Activated CD8-positive, alpha-beta memory T cell treated with anti-CD3 and anti-CD28 coated beads for 36 hours (primary cell): ENCODE measurements around the gene BABAM2. TPM values are rescaled to one million over a fixed set of nuclear protein-coding genes. Genes with fewer than 3 reads are reported as not detected.

Experiments
- CTCF ChIA-PET: fragments of 350-600 bp; sonication (Branson Sonifier 250); formaldehyde crosslinking; loops from one replicate; lab custom pipeline; 2021; ENCODE audit warnings: antibody characterized with exemption; lab: Charles Lee
- POLR2A ChIA-PET: fragments of 350-600 bp; sonication (Branson Sonifier 250); formaldehyde crosslinking; loops from one replicate; lab custom pipeline; 2021; ENCODE audit warnings: antibody characterized with exemption; lab: Charles Lee
- total RNA-seq, 2 experiments: library from RNA; stranded (reverse); gene quantifications; one replicate each; pipeline ENCODE4 v1.2.3, GENCODE V29; 2021

The BABAM2 gene
- total RNA-seq, 2 experiments from 2014 or later = 79.4 to 79.9 TPM

DNA sequence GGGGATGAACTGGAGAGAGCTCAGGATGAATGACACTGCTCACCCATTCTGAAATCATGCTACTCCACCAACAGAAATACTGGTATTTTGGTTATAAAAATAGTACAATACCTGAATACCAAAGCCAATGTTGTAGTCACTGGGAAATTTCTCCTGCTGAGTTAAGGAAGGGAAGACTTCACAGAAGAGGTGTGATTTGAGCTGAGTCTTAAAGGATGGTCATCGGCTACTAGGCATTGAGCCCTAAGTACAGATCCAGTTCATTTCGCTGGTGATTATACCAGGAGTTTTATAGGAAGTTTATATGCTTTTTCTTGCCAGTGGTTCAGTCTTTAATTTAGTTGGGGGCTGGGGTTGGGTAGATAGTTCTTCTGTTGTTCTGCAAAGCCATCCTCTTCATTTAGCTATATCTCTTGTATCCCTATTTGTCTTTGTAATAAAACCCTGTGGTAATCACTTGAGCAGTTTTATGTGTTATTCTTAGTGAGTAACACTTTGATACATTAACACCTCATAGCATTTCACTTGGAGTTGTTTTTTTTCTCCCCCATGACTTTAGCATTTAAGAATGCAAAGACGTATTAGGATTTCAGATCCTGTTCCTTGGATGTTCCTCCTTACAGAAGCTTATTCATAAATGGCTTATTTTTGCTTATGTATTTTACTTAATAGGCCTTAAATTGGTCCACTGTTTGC is 262.2 kb downstream of the BABAM2 start:
- POLR2A ChIA-PET = no interaction called here
- CTCF ChIA-PET = interaction anchor here (0.6 to 1.4 kb wide), 2 partner anchors 17 to 648 kb away, joined by 5 read pairs; no protein-coding TSS in a partner anchor

DNA sequence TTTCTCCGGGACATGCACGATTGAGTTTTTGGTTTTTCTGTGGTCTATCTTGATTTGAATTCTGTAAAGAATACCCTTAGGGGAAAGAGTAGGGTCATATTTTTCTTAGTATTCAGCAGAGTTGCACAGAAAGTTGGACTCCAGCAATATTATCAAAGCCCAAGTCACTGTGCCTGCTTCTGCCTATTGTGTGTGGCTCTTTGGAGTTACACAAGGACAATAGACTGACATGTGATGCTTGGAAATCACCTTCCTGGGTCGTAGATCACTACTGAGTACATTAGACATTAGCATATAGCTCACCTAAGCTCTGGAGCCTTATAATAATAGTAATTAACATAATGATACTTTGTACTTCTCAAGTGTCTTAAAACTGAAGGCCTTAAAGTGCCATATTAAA is 263.3 kb downstream of the BABAM2 start:
- ChIA-PET CTCF (interaction anchor here (0.6 to 1.6 kb wide), 3 partner anchors 15 to 649 kb away, joined by 3 to 5 read pairs (median 4); no protein-coding TSS in a partner anchor), POLR2A (no interaction called here)

- CTCF ChIA-PET = interaction anchor here (1.3 to 1.6 kb wide), 2 partner anchors 14 to 185 kb away, joined by 3 read pairs; no protein-coding TSS in a partner anchor
- POLR2A ChIA-PET = no interaction called here
Measured at GRCh38 chr2:28155086-28155485, 264.6 kb downstream of the BABAM2 start.

DNA sequence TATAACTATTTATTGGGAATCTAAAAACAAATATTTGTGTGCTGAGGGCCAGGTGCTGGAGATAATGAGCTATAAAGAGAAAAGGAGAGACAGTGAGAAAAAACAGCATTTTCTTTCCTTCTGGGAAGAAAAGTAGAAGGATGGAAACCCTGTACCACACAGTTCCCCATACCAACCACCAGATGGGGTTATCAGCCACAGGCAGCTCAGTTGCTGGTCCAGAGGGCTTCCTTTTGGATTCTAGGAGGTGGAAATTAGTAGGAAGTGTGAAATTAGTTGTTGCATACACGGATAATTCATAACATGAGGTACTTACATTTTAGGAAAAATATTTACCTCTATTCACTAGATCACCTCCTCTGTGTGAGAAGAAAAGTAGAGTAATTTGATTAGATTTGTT is 265.1 kb downstream of the BABAM2 start:
- ChIA-PET POLR2A (no interaction called here), CTCF (interaction anchor here (1.3 to 1.6 kb wide), 2 partner anchors 13 to 185 kb away, joined by 3 read pairs; no protein-coding TSS in a partner anchor)

DNA sequence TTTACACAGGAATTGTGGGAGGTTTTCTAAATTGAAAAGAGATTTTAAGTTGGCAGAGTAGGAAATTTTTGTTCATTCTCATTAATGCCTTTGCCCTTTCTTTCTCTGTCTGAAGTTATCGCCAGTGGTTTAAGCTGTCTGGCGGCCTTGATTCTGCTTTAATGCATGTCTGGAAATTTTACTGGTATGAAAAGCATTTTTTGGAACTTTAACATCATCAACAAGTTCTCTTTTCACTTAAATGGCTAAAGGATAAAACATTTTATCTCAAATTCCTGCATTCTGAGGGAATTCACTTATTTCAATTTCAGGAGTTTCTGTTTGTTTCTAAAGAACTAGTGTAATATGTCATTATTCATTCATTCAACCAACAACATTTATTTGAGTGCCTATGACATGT is 268.3 kb downstream of the BABAM2 start:
- ChIA-PET POLR2A (no interaction called here), CTCF (no interaction called here)

DNA sequence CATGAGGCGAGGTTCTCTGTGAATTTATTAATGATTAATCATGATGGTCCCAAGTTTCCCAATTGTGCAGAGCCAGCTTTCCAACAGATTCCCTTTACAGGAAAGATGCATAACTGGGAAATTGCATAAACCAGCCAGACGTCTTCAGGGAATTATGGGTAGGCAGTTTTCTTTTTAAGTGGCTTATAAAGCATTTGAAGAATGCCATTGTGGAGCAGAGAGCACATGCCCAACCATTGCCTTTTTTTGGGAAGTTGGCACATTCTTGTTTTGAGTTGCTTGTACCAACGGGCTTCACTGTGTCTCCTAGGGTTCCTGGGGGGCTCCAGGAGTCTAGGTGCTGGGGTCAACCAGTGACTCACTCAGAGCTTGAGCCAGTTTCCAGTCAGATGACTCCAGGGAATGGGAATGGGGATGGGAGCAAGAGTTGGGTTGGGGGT is 270.5 kb downstream of the BABAM2 start:
- CTCF ChIA-PET = no interaction called here
- POLR2A ChIA-PET = no interaction called here

- CTCF ChIA-PET = no interaction called here
- POLR2A ChIA-PET = no interaction called here
Measured at GRCh38 chr2:28161466-28161865, 270.9 kb downstream of the BABAM2 start.

DNA sequence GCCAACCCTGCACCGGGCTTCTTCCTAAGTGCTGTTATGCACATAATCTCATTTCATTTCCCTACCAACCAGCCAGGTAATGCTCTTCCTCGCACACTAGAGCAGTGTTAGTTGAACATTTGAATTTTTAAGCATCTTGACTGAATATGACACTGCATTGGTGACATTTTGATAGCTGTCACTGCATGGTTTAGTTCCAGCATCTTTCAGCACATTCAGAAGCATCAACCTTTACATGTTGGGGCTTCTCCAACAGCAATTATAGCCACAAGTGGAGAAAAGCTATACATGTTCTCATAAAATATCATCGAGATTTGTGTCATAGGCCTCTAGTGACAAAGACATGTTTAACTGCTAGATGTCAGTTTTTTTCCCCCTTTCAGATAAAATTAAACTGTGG is 272.0 kb downstream of the BABAM2 start:
- POLR2A ChIA-PET = no interaction called here
- CTCF ChIA-PET = no interaction called here

GRCh38 chr2:28163028-28163427 is 272.5 kb downstream of the BABAM2 start:
- POLR2A ChIA-PET = no interaction called here
- CTCF ChIA-PET = no interaction called here

GRCh38 chr2:28163627-28164279 is 273.2 kb downstream of the BABAM2 start:
- ChIA-PET CTCF (no interaction called here), POLR2A (no interaction called here)

DNA sequence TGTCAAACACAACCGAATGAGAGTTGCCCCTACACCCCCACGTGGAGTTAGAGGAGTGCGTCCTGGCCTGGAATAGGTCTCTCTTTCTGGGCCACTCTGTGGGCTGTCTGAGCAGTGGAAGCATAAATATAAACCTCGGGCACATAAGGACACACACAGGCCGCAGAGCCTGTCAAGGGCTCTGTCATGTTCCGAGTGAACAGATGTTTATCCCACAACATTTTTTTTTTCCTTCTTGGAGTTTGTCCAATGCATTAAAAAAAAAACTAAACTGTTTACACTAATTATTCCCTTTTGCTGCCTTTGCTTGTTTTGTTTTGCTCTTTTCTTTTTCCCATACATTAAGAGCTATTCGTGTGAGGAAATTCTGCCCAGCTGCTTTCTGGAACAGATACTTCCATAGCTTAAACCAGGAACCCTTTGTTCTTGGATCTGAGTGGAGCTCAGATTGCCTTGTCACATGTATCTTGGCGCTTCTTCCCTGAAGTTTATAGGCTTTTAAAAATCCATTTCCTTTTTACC is 273.8 kb downstream of the BABAM2 start:
- POLR2A ChIA-PET = no interaction called here
- CTCF ChIA-PET = no interaction called here

DNA sequence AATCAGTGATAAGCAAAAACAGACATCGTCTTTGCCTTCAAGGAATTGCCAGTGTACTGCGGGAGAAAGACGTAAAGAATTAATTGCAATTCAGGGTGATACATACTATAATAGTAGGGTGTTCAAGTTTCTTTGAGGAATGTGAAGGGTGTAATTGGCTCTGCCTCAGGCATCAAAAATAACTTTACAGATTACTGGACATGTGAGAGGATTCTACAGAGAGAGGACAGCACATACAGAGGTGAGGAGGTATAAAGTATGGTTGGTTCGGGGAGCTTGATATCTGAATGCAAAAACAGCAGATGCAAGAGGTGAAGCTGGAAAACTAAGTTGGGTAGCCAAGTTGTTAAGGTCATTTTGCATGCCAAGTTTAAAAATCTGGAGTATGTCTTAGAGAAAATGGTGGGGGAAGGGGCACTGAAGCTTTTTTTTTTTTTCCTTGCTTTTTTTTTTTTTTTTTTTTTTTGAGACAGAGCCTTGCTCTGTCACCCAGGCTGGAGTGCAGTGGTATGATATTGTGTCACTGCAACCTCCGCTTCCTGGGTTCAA is 274.6 kb downstream of the BABAM2 start:
- POLR2A ChIA-PET = no interaction called here
- CTCF ChIA-PET = no interaction called here

DNA sequence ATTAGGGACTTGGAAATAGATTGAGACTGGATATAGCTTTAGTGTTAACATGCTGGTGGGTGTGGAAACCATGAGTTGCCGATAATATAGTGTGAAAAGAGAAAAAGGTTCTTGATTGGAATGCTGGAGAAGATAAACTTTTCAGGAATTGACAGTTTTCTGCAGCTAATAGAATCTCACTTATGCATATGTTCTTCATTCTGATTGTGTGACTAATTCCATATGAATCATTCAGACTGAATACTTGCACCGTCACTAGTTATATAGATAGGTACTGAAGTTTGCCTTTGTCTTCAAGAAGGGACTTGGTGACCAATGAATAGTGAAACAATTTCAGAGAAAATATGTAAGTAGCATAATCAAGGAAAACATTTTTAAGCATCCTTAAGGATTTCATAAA is 276.4 kb downstream of the BABAM2 start:
- ChIA-PET POLR2A (no interaction called here), CTCF (no interaction called here)

GRCh38 chr2:28168376-28168775 is 277.8 kb downstream of the BABAM2 start:
- POLR2A ChIA-PET = no interaction called here

GRCh38 chr2:28169492-28169891 is 279.0 kb downstream of the BABAM2 start:
- CTCF ChIA-PET = interaction anchor here (1.0 kb wide), 1 partner anchor 15 kb away, joined by 3 read pairs; no protein-coding TSS in a partner anchor
- POLR2A ChIA-PET = no interaction called here

More at GRCh38 chr2:28168376-28168775, 277.8 kb downstream of the BABAM2 start:
- CTCF ChIA-PET = interaction anchor here (1.0 kb wide), 1 partner anchor 14 kb away, joined by 3 read pairs; no protein-coding TSS in a partner anchor

DNA sequence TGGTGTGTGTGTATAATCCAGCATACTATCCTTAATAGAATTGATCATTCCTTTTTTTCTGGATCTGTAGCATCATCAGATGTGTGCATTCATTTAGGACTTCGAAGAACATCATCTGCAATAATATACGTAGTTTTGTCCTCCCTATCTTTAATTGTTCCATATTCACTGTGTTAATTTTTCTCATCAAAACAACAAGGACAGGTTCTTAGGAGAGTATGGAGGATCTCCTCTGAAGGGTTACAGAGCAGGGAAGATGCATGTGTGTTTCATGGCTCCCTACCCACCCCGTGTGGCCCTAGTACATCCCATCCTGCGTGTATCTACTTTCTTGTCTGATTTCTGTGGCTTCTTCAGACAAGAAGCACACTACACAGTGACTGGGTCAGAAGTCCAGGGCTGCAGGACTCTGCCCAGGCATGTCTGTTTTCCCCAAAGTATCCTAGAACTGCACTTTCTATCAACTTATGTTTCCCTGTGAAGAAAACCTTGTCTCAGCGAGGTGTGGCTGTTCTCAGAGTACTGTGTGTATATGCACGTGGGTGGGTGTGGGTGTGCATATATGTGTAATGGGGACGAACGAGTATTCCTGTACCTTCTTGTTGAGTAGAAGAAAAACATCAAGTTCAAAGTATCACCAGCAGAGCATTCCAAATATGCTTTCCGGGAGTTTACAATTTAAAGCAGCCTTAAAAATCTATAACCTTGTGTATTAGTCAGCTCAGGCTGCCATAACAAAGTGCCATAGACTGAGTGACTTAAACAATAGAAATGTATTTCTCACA is 281.8 kb downstream of the BABAM2 start:
- POLR2A ChIA-PET = no interaction called here
- CTCF ChIA-PET = no interaction called here

- ChIA-PET POLR2A (no interaction called here), CTCF (no interaction called here)
Measured at GRCh38 chr2:28173377-28173776, 282.8 kb downstream of the BABAM2 start.

DNA sequence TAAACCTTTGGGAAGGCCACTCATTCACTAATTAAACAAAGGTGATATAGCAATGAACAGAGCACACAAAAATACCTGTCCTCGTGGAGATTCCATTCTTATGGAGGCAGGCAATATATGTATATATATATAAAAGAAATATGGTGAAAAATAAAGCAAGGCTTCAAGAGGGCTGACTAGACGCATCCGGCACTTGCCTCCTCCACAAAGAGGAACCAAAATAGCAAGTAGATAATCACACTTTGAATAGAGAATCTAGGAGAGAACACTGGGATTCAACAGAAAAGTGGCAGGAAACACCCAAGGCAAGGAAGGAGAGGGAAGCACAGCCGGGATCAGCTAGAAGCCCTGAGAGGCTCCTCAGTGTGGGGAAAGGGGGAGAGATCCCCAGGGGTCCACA is 283.7 kb downstream of the BABAM2 start:
- ChIA-PET POLR2A (no interaction called here), CTCF (no interaction called here)

DNA sequence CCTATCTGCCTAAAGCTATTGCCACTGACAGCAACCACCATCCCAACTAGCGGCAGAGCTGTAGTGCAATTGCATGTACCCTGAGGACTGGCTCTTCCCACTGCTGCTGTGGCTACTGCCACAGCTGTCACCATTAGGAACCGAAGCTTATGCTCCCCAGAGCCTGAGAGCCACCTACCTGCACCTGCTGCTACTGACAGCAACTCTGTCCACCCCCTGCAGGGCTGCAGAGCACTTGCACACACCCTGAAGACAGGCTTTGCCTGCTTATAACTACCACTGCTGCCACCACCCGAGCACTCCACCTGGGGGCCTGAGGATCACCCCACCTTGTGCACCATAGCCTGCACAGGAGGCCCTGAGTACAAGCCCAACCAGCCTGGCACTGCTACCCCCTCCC is 284.5 kb downstream of the BABAM2 start:
- CTCF ChIA-PET = no interaction called here

More for the DNA sequence above, 284.5 kb downstream of the BABAM2 start:
- POLR2A ChIA-PET = no interaction called here
